A549 (cell line): ENCODE measurements around the gene LHX1. TPM values are rescaled to one million over a fixed set of nuclear protein-coding genes. Genes with fewer than 3 reads are reported as not detected.

Experiments
- ATAC-seq, 2 experiments: fragments of 200-7000 bp in 1 of 2; fragments of >200 bp in 1 of 2; cut with Nextera tagmentation in 1 of 2; cut with Tn5 transposase in 1 of 2; 3 replicates each; pipeline versions ENCODE4 v1.8.0 to v1.9.1; 2018 to 2020; ENCODE audit warnings: mild to moderate bottlenecking in 1 of 2, moderate library complexity in 1 of 2
- CTCF ChIA-PET: fragments of 300-600 bp; sonication (Branson Sonifier 250); formaldehyde crosslinking; extraction: SDS; loops from one replicate; lab custom pipeline; 2021; ENCODE audit warnings: antibody characterized with exemption, inconsistent platforms; lab: Yijun Ruan, JAX
- POLR2A ChIA-PET: fragments of 350-600 bp; formaldehyde crosslinking; extraction: SDS; loops from one replicate; lab custom pipeline; 2021; ENCODE audit warnings: antibody characterized with exemption, inconsistent platforms; lab: Yijun Ruan, JAX
- DNase-seq, 2 experiments: peaks; one replicate each; pipeline versions ENCODE4 v3.0.0 to v3.0.0-alpha.2; 2011 to 2016; ENCODE audit warnings: low read depth in 1 of 2, low spot score in 1 of 2
- FAIRE-seq: peaks from 2 replicates; lab custom pipeline; 2011; peaks lifted over from hg19 to GRCh38; lab: Jason Lieb, UNC
- H3K27ac ChIP-seq, 2 experiments: fragments of >200 bp; sonication (Bioruptor Twin); formaldehyde crosslinking; 3 replicates each; pipeline ENCODE4 v1.5.1; 2016 to 2017
- H3K4me1 ChIP-seq: fragments of >200 bp; sonication (Bioruptor Twin); formaldehyde crosslinking; 3 replicates; pipeline ENCODE4 v1.6.1; 2016
- H3K4me2 ChIP-seq: fragments of >200 bp; sonication (Bioruptor Twin); formaldehyde crosslinking; 3 replicates; pipeline ENCODE4 v1.6.1; 2016
- H3K4me3 ChIP-seq: fragments of >200 bp; sonication (Bioruptor Twin); formaldehyde crosslinking; 3 replicates; pipeline ENCODE4 v1.5.1; 2016
- H3K9me3 ChIP-seq: fragments of >200 bp; sonication (Bioruptor Twin); formaldehyde crosslinking; 3 replicates; pipeline ENCODE4 v1.6.1; 2016
- CBX2 ChIP-seq: fragments of 200-600 bp; sonication (generic); IDR thresholded peaks from 2 replicates; pipeline ENCODE4 v1.6.1; 2016; ENCODE audit warnings: low read depth, mild to moderate bottlenecking, borderline replicate concordance
- CHD4 ChIP-seq: fragments of 200-600 bp; sonication (generic); IDR thresholded peaks from 2 replicates; pipeline ENCODE4 v1.6.1; 2016; ENCODE audit warnings: antibody characterized with exemption, mild to moderate bottlenecking, borderline replicate concordance
- EHF ChIP-seq: fragments of 250-450 bp; sonication (Bioruptor Pico); IDR thresholded peaks from 2 replicates; pipeline ENCODE4 v1.5.0; 2020; ENCODE audit warnings: mild to moderate bottlenecking
- EP300 ChIP-seq, 2 experiments: fragments of >200 bp; sonication (Bioruptor Twin); formaldehyde crosslinking; IDR thresholded peaks; 2 replicates in 1 of 2; 3 replicates in 1 of 2; pipeline ENCODE4 v1.6.1; 2016 to 2017
- FOSL2 ChIP-seq, 2 experiments: fragments of 450-650 bp in 1 of 2; fragments of >200 bp in 1 of 2; sonication (Bioruptor Twin) in 1 of 2; formaldehyde crosslinking; IDR thresholded peaks; 2 replicates each; pipeline versions ENCODE4 v1.5.0 to v1.6.1; 2016 to 2020; ENCODE audit warnings: mild to moderate bottlenecking in 1 of 2, moderate library complexity in 1 of 2
- GATA3 ChIP-seq: IDR thresholded peaks from 2 replicates; pipeline ENCODE4 v1.6.1; 2012; ENCODE audit warnings: borderline replicate concordance
- HDAC2 ChIP-seq: fragments of 200-600 bp; sonication (generic); IDR thresholded peaks from 2 replicates; pipeline ENCODE4 v1.6.1; 2016
- HEYL ChIP-seq: fragments of 250-450 bp; sonication (Bioruptor Pico); IDR thresholded peaks from 2 replicates; pipeline ENCODE4 v1.8.0; 2021; ENCODE audit warnings: mild to moderate bottlenecking, moderate library complexity
- KDM1A ChIP-seq: fragments of 200-600 bp; sonication (generic); IDR thresholded peaks from 2 replicates; pipeline ENCODE4 v1.6.1; 2016; ENCODE audit warnings: low read depth, mild to moderate bottlenecking
- MAZ ChIP-seq: fragments of 150-350 bp; IDR thresholded peaks from 2 replicates; pipeline ENCODE4 v1.6.1; 2014; ENCODE audit warnings: antibody characterized with exemption, low read depth, low read length, borderline replicate concordance
- NR3C1 ChIP-seq: fragments of >200 bp; sonication (Bioruptor Twin); formaldehyde crosslinking; IDR thresholded peaks from 3 replicates; pipeline ENCODE4 v1.6.1; 2017
- PHF8 ChIP-seq: fragments of 200-600 bp; sonication (generic); IDR thresholded peaks from 2 replicates; pipeline ENCODE4 v1.6.1; 2016; ENCODE audit warnings: low read depth, mild to moderate bottlenecking, antibody characterized with exemption, moderate library complexity, borderline replicate concordance
- POLR2AphosphoS2 ChIP-seq: conservative IDR thresholded peaks from 2 replicates; pipeline ENCODE4 v1.6.1; 2012; ENCODE audit warnings: low read length, improper control_type of control experiment, inconsistent platforms
- RAD21 ChIP-seq, 2 experiments: fragments of >200 bp in 1 of 2; sonication (Bioruptor Twin) in 1 of 2; formaldehyde crosslinking in 1 of 2; IDR thresholded peaks in 1 of 2; conservative IDR thresholded peaks in 1 of 2; 2 replicates in 1 of 2; 3 replicates in 1 of 2; pipeline ENCODE4 v1.6.1; 2012 to 2018; ENCODE audit warnings: inconsistent platforms in 1 of 2
- RFX5 ChIP-seq: fragments of 450-650 bp; IDR thresholded peaks from 2 replicates; pipeline ENCODE4 v1.7.1; 2014; ENCODE audit warnings: antibody characterized with exemption, mild to moderate bottlenecking, moderate library complexity
- SMC3 ChIP-seq: fragments of >200 bp; sonication (Bioruptor Twin); formaldehyde crosslinking; IDR thresholded peaks from 3 replicates; pipeline ENCODE4 v1.6.1; 2018; ENCODE audit warnings: inconsistent platforms
- TFCP2L1 ChIP-seq: fragments of 250-450 bp; sonication (Bioruptor Pico); IDR thresholded peaks from 2 replicates; pipeline ENCODE4 v1.5.0; 2021; ENCODE audit warnings: mild to moderate bottlenecking
- ZNF302 ChIP-seq: fragments of 250-450 bp; sonication (Bioruptor Pico); IDR thresholded peaks from 2 replicates; pipeline ENCODE4 v1.9.0; 2021; ENCODE audit warnings: inconsistent platforms, mild to moderate bottlenecking, moderate library complexity
- WGBS: methylation state at CpG from one replicate; pipeline ENCODE4 v1.1.6; 2017; ENCODE audit errors: missing lambda C conversion rate; 5-methylcytosine and 5-hydroxymethylcytosine counted together
- polyA plus RNA-seq, 4 experiments: library from polyadenylated mRNA; depleted of rRNA in 3 of 4; stranded (reverse); fragments of >200 nt; fragmentation: RNase III in 1 of 4; extraction: RNeasy Plus Mini Kit Qiagen cat#74134 plus additional on column Dnase treatment in 1 of 4; gene quantifications; 2 replicates in 3 of 4; 3 replicates in 1 of 4; pipeline ENCODE4 v1.2.3, GENCODE V29; 2011 to 2017
- TF ChIP-seq, protein P1 (sequence below): IDR thresholded peaks from 2 replicates; pipeline ENCODE4 v1.6.1; 2012
- TF ChIP-seq, protein P2 (sequence below): fragments of 200-600 bp; sonication (generic); IDR thresholded peaks from 2 replicates; pipeline ENCODE4 v1.6.1; 2016; ENCODE audit warnings: antibody characterized with exemption, mild to moderate bottlenecking, moderate library complexity
- TF ChIP-seq, protein P3 (sequence below): fragments of 150-350 bp; IDR thresholded peaks from 2 replicates; pipeline ENCODE4 v1.6.1; 2014; ENCODE audit warnings: low read depth, mild to moderate bottlenecking, low read length
- TF ChIP-seq, protein P4 (sequence below): fragments of 450-650 bp; IDR thresholded peaks from 2 replicates; pipeline ENCODE4 v1.6.1; 2014; ENCODE audit warnings: antibody characterized with exemption

LHX1 gene
- polyA plus RNA-seq, 2 of the 4 experiments (the other 2 are of a cell fraction): 0.53 to 2.2 TPM

DNA sequence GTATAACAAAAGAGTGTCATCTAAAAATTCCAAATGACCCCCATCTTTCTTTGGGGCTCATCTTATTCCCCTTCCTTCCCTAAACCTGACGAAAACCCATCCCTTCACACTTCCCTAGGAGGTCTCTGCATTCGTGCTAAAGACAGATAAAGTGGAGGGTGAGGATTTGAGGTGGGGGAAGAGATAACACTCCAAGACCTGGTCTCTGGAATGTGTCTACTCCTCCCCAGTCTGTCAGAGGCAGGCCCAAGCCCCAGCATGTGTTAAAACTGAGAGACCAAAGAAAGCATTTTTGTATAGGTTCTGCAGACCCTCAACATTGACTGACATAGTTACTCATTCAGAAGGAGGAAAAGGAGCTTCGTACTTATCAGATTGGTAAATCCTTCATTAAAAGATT, 11.0 kb upstream of the LHX1 start (continued):
- TF ChIP-seq, protein P1, sequence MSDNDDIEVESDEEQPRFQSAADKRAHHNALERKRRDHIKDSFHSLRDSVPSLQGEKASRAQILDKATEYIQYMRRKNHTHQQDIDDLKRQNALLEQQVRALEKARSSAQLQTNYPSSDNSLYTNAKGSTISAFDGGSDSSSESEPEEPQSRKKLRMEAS: no peak

DNA sequence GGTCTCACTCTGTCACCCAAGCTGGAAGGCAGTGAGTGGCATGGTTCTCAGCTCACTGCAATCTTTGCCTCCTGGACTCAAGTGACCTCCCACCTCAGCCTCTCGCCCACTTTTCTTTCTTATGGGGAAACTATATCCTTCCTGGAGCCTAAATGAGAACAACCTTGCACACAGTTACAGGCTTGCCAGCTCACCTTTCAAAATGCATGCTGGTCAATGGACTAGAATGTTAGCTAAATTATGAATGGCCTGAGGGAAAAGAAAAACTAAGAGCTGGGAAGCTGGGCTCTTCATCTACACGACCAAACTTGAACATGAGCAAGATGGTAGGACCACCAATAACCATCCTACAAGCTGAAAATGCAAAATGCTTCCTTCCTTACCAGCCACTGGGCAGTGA, 10.6 kb upstream of the LHX1 start:
- Histone ChIP-seq H3K4me3 (no peak overlapping the region), H3K27ac (no peak overlapping the region), H3K4me2 (no peak overlapping the region), H3K9me3 (no peaks in the 10 kb centered on the region), H3K4me1 (peaks cover 21% of the 10 kb centered on the region)
- 62% methylated on average over 2 of the region's 2 CpGs for WGBS
- ChIA-PET POLR2A (interaction anchor here (0.6 kb wide), 1 partner anchor 12 kb away, joined by 3 read pairs; no protein-coding TSS in a partner anchor), CTCF (interaction anchor here (1.2 kb wide), 1 partner anchor 8 kb away, joined by 3 read pairs; no protein-coding TSS in a partner anchor)
- DNase-seq (no peak), ATAC-seq (no peak), FAIRE-seq (no peak)
- TF ChIP-seq ZNF302 (CRISPR knock-in tag) (no peak), GATA3 (no peak), RAD21 (conservative IDR thresholded peaks at IDR 0.05 in 1 of 2, IDR thresholded peaks at IDR 0.05 in 1 of 2) (no peak)

DNA sequence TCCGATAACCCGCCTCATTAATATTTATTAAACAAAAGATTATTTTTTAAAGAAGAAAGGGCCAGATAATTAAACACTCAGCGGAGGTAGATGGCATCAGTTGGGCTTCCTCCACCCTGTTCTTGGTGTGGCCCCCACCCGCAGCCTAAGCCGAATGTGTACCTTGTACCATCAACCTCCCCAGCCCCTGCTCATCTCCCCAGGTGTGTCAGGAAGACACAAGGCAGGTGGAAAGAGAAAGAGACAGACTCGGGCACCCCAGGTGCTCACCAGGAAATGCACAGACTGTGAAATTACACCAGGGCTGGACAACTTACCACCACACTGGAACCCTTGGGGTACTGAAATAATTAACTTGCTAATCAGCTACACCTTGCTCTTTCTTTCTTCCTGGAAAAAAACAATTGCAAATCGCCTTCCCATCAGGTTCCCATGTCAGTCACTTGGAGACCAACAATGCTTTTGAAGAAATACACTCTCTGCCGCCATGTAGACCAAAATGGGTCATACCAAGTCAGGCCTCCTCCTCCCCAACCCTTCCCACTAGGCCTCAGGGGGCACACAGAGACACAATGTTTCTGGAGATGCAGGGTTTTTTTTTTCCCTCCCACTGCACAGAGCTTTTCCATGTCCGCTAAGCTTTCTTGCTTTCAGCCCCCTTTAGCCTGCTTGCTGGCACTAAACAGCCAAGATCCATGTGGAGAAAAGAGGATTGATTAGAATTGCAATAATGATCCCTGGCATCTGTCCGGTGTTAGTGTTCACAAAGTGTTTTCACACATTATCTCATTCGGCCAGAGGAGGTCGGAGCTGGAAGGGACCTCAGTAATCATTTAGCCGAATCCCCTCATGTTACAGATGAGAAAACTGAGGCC, 8.6 kb upstream of the LHX1 start:
- TF ChIP-seq, protein P2, sequence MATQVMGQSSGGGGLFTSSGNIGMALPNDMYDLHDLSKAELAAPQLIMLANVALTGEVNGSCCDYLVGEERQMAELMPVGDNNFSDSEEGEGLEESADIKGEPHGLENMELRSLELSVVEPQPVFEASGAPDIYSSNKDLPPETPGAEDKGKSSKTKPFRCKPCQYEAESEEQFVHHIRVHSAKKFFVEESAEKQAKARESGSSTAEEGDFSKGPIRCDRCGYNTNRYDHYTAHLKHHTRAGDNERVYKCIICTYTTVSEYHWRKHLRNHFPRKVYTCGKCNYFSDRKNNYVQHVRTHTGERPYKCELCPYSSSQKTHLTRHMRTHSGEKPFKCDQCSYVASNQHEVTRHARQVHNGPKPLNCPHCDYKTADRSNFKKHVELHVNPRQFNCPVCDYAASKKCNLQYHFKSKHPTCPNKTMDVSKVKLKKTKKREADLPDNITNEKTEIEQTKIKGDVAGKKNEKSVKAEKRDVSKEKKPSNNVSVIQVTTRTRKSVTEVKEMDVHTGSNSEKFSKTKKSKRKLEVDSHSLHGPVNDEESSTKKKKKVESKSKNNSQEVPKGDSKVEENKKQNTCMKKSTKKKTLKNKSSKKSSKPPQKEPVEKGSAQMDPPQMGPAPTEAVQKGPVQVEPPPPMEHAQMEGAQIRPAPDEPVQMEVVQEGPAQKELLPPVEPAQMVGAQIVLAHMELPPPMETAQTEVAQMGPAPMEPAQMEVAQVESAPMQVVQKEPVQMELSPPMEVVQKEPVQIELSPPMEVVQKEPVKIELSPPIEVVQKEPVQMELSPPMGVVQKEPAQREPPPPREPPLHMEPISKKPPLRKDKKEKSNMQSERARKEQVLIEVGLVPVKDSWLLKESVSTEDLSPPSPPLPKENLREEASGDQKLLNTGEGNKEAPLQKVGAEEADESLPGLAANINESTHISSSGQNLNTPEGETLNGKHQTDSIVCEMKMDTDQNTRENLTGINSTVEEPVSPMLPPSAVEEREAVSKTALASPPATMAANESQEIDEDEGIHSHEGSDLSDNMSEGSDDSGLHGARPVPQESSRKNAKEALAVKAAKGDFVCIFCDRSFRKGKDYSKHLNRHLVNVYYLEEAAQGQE: no peak
- TF ChIP-seq TFCP2L1 (CRISPR knock-in tag): no peak
- TF ChIP-seq CHD4: no peak
- no peak for TF ChIP-seq KDM1A
- no peak for TF ChIP-seq HEYL (CRISPR knock-in tag)
- TF ChIP-seq GATA3: no peak
- TF ChIP-seq CBX2: no peak
- TF ChIP-seq NR3C1: no peak
- TF ChIP-seq EHF (CRISPR knock-in tag): no peak
- no peak for TF ChIP-seq RFX5
- TF ChIP-seq RAD21 (conservative IDR thresholded peaks at IDR 0.05 in 1 of 2, IDR thresholded peaks at IDR 0.05 in 1 of 2): no peak
- Histone ChIP-seq H3K9me3 (no peaks in the 10 kb centered on the region), H3K27ac (no peak overlapping the region), H3K4me2 (no peak overlapping the region), H3K4me3 (no peak overlapping the region), H3K4me1 (peaks cover 5% of the 10 kb centered on the region; the same call in 1 of the 3 replicates)
- CTCF ChIA-PET: interaction anchor here (0.7 to 1.6 kb wide), 3 partner anchors 9 to 325 kb away, joined by 3 to 7 read pairs (median 5); no protein-coding TSS in a partner anchor
- DNase-seq (no peak), FAIRE-seq (no peak), ATAC-seq (no peak)
- WGBS: 81% methylated on average over 13 of the region's 13 CpGs
- POLR2A ChIA-PET: no interaction called here

DNA sequence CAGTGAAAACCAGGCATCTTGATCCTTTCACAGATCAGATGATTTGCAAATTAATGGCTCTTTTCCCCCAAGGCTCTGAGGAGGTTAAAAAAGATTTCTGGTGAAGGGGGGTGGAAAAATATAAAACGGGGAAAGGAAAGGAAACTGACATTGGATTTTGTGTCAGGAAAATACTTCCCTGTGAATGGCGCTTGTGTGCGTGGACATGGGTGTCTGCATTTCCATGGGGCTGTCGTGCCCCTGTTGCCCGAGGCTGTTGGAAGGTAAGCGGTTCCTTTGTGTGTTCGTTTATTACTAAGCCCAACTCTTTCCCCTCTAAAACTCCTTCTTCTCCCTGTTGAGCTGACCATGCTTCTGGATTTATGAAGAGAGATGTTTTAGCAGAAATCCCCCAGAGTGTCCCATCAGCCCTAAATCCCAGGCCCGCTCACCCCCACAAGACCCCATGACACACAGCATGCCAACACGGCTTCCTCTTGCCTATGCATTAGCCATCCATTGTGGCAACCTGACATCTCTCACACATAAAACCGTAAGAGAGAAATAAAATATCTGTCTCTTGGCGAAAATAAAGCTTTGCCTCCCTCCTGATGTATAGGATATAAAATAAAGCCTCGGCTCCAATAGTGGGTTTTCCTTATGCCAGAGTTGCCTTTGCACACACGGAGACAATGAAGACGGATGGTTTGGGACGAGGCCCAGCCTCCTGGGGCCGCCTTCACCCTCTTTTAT, 7.3 kb upstream of the LHX1 start:
- no peak overlapping the region for H3K27ac ChIP-seq
- DNase-seq (no peak), FAIRE-seq (no peak), ATAC-seq (no peak)
- H3K4me2 ChIP-seq: no peak overlapping the region
- H3K9me3 ChIP-seq: no peaks in the 10 kb centered on the region
- peaks cover 6% of the 10 kb centered on the region; the same call in 2 of the 3 replicates for H3K4me1 ChIP-seq
- POLR2A ChIA-PET: no interaction called here
- CTCF ChIA-PET: interaction anchor here (1.2 to 1.6 kb wide), 4 partner anchors 8 to 118 kb away, joined by 3 to 5 read pairs (median 5); no protein-coding TSS in a partner anchor
- WGBS: 83% methylated on average over 16 of the region's 16 CpGs
- no peak overlapping the region for H3K4me3 ChIP-seq
- TF ChIP-seq PHF8 (no peak), KDM1A (no peak), FOSL2 (IDR thresholded peaks at IDR 0.05) (no peak), FOSL2 (CRISPR knock-in tag; IDR thresholded peaks at IDR 0.05) (no peak), TFCP2L1 (CRISPR knock-in tag) (no peak), POLR2AphosphoS2 (no peak), EP300 (IDR thresholded peaks at IDR 0.05) (no peak), HDAC2 (no peak), SMC3 (no peak), MAZ (no peak)
- TF ChIP-seq, protein P3, sequence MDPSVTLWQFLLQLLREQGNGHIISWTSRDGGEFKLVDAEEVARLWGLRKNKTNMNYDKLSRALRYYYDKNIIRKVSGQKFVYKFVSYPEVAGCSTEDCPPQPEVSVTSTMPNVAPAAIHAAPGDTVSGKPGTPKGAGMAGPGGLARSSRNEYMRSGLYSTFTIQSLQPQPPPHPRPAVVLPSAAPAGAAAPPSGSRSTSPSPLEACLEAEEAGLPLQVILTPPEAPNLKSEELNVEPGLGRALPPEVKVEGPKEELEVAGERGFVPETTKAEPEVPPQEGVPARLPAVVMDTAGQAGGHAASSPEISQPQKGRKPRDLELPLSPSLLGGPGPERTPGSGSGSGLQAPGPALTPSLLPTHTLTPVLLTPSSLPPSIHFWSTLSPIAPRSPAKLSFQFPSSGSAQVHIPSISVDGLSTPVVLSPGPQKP: no peak
- TF ChIP-seq, protein P1: no peak
- TF ChIP-seq, protein P4, sequence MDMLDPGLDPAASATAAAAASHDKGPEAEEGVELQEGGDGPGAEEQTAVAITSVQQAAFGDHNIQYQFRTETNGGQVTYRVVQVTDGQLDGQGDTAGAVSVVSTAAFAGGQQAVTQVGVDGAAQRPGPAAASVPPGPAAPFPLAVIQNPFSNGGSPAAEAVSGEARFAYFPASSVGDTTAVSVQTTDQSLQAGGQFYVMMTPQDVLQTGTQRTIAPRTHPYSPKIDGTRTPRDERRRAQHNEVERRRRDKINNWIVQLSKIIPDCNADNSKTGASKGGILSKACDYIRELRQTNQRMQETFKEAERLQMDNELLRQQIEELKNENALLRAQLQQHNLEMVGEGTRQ: no peak
